HG03575 (cell line): Measurements from ENCODE around the gene ZNF497.

ENCODE experiments used
- ATAC-seq: cut with Tn5 transposase; IDR thresholded peaks from one replicate; pipeline ENCODE4 v1.9.1; 2021; ENCODE audit not compliant: unreplicated experiment, insufficient number of reproducible peaks, low FRiP score; ENCODE audit errors: extremely low read depth

ZNF497 gene

DNA sequence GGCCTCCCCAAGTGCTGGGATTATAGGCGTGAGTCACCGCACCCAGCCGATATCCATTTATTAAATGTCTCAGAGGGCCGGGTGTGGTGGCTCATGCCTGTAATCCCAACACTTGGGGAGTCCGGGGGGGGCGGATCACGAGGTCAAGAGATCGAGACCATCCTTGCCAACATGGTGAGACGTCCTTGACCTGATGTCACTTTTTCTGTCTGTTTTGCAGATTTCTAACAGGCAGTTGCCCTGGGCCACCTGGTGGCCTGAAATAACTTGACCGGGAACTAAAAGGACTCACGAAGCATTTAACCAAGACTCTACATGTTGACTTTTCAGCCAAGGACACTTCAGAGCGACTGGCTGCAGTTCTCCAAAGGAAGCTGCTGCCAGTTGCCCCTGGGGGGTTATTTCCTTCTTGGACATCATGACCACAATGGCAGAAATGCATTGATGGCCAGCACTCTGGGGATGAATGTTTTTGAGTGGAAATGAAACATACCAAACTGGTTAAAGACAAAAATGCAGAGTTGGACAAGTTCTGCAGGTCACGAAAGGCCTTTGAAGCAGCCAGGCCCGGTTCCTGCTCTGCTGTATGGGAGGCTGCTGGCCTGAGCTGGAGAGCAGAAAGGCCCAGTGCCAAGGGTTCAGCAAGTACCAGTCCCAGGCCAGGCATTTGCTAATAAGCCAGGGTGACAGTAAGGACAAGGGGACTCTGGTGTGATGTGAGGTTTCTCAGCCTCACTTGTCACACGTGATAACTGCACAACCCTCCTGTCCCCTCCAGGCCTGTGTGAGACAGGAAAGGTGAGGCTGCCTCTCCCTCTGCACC is 10.0 kb upstream of the ZNF497 start:
- no peak for ATAC-seq

DNA sequence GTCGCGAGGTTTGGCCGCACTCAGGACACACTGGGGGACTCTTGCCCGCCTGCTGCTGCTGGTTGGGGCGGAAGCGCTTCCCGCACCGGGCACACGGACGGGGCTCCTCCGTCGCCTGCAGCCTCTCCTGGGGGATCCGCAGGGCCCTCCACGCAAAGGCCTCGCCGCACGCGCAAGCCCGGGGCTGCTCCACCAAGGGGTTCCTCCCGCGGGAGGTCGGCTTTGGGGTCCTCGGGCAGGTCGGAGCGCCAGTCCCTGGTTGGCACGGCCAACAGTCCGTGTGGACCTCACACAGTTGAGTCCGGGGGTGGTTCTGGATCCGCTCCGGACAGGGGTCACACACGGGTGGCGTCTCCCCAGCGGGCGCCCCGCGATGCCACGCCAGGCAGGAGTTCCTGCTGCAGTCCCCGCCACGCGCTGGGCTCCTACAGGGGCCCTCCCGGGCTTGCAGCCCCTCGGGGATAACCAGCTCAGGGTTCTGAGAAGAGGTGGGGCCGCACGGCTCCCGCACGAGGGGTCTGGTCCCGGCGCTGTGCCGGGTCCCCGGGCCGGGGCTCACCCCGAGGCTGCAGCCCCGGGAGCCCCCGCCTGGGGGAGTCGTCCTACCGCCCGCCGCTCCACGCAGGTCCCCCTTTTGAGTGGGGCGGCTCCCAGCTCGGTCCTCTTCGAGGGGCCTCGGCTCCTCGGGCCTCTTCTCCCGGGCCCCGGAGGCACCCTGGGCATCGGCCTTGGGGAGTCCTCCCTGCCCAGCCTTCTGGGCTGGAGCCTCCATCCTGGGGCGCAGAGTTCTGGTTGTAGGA is 6.2 kb upstream of the ZNF497 start:
- ATAC-seq = no peak

DNA sequence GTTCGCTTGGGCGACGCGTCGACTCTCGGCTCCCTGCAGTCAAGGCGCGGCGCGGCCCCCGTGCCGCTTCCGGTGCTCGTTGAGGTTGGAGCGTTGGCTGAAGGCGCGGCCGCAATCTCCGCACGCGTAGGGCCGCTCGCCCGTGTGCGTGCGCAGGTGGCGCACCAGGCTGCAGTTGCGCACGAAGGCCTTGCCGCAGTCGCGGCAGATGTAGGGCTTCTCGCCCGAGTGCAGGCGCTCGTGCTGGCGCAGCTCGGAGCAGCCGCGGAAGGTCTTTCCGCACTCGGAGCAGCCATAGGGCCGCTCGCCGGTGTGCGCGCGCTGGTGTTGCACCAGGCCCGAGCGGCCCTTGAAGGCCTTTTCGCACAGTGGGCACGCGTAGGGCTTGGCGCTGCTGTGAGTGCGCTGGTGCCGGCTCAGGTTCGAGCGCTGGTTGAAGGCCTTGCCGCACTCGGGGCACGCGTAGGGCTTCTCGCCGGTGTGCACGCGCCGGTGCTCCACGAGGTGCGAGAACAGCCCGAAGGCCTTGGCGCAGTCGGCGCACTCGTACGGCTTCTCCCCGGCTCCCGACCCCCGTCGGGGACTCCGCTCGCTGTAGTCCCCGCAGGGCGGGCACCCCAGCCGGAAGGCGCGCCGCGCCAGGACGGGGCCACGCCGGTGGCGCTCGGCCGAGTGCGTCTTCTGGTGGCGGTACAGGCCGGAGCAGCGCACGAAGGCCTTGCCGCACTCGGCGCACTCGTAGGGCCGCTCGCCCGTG is 5.3 kb upstream of the ZNF497 start:
- ATAC-seq = no peak

DNA sequence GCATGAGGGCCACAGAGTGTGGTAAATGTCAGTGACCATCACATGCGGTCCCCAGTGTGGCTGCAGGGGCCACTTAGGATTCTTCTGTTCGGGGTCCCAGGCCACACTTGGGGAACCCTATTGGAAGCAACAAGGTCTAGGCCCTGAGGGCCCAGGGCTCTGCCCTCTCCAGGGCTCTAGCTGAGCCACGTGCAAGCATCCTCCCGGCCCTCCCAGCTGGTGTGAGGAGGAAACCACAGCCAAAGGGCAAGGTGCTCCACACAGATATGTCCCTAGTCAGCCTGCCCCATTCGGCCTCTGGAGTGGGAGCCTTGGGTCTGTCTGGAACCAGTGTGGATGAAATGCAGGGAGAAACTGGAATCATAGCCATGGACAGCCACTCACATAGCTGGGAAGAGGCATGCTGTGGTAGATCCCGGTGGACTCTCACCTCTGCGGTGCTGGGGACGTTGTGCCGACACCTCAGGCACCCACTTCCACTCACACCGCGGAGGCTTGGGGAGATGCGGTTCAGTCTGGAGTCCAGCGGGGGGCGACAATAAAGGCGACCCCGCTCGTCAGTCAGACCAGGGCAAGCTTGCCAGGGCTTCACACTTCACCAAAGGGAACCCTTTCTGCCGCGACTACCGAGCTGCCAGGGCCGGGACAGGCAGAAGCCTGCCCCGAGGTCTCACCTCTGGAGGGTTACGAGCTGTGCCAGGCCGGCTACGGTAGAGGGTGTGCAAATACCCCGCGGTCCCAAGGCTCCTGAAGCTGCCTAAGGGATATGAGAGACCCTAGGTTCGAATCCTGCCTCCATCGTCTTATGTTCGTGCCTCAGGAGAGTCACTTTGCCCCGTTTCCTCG is 4.3 kb upstream of the ZNF497 start:
- no peak for ATAC-seq

DNA sequence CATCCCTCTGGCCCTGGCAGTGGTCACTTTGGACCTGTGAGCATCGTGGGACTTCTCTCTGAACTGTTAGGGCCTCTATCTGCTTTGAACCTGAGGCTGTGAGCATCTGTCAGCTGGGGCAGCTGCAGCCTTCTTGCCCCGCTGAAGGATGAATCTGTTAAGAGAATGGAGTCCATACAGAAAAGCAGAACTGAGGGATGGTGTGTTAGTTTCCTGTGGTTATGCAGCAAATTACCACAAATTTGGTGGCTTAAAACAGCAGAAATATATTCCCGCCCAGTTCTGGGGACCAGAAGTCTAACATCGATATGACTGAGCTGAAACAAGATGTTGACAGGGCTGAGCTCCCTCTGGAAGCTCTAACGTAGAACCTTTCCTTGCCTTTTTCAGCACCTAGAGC is 1.6 kb upstream of the ZNF497 start:
- no peak for ATAC-seq

DNA sequence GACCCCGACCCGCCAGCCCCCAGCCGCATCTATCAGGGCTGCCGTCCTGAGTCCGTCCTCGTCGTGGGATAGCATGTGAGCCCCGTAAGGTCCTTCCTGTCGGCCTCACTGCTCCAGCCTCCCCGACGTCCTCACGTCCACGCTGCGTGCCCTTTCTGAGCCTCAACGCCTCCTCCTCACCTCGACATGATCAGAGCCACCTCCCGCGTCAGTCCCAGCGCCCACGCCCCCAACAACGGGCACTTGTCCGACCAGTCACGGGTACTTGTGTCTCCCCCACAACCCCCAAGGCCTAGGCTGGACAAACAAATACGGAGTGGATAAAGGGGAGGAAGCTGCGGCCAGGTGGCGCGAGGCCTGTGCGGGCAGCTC is 665 bp downstream of the ZNF497 start:
- ATAC-seq = no peak

DNA sequence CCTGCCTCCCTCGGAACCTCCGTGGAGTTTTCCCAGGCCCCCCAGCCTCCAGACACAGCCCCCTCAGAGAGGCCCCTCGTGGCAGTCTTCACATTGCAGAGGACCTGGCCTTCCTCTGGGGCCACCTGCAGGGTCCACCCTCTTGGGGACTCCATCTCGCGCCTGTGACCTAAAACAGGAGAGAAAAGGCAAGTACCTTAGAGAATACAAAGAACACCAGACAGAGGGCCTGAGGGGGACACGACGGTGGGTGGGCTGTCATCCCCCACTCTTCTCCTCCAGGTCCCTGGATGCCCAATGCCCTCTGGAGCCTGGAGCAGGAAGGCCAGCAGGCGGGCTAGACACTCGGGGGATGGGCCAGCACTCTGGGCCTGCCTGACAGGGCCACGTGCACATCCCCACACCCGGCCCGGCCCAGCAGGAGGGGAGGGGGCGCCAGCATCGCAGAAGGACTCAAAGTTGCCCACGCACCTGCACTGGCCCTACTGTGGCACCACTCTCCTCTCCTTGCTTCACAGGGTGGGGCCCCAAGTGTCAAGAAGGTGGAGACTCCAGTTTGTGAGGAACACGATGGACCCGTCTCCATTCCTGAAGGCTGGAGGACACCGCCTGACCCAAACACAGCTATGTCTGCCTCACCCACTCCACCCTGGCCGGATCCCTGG is 4.9 kb downstream of the ZNF497 start:
- no peak for ATAC-seq

DNA sequence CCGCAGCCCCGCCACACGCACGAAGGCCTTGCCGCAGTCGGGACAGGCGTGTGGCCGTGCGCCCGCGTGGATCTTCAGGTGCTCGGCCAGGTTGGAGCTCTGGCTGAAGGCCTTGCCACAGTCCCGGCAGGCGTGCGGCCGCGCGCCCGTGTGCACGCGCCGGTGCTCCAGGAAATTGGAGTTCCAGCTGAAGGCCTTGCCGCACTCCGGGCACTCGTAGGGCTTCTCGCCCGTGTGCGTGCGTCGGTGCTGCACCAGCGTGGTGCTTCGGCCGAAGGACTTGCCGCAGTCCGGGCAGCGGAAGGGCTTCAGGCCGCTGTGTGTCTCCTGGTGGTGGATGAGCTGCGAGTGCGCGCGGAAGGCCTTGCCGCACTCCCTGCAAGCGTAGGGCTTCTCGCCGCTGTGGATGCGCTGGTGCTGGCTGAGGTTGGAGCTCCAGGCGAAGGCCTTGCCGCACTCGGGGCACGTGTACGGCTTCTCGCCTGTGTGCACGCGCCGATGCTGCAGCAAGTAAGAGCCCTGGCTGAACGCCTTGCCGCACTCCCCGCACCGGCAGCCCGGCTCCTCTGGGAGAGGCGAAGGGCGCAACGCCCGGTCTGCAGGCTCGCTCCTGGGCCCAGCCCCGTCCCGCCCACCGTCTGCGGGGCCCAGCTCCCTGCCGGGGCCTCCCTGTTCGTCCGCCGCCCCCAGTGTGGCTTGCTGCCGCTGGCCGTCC is 5.6 kb downstream of the ZNF497 start:
- ATAC-seq = no peak

DNA sequence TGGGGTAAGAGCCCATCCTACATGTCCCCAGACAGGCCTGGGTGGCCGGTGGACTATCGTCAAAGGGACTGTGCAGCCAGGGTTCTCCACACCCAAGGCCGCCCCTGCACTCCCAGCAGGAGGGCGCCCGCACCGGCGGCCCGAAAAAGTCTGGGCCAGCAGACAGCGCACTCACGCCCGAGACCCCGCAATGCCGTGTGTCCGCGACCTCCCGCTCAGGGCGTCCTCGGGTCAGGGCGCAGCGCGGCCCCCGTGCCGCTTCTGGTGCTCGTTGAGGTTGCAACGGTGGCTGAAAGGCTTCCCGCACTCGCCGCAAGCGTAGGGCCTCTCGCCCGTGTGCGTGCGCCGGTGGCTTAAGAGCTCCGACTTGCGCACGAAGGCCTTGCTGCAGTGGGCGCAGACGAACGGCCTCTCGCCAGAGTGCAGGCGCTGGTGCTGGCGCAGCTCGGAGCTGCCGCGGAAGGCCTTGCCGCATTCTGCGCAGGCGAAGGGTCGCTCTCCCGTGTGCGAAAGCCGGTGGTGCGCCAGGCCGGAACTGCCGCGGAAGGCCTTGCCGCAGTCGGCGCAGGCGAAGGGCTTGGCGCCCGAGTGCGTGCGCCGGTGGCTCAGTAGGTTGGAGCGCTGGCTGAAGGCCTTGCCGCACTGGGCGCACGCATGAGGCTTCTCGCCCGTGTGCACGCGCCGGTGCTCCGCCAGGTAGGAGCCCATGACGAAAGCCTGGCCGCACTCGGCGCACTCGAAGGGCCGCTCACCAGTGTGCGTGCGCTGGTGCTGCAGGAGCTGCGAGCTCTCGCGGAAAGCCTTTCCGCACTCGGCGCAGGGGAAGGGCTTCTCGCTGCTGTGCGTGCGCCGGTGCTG is 6.4 kb downstream of the ZNF497 start:
- ATAC-seq = no peak

DNA sequence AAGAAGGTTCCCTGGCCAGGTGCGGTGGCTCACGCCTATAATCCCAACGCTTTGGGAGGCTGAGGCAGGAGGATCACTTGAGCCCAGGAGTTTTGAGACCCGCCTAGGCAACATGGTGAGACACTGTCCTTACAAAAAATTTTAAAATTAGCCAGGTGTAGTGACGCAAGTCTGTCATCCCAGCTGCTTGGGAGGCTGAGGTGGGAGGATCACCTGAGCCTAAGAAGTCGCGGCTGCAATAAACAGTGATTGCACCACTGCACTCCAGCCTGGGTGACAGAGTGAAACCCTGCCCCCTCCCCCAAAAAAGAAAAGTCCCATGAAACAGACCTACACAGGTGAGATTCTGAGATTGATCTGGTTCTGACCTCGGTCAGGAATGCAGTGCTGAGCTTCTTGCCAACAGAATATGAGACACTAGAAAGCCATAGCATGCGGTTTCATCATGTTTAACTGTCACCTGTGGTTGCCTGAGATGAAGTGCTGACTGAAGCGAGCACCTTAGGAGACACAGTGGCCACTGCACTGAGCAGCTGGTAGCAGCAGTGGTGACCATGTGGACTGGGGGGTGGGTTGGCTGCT is 7.2 kb downstream of the ZNF497 start:
- no peak for ATAC-seq

DNA sequence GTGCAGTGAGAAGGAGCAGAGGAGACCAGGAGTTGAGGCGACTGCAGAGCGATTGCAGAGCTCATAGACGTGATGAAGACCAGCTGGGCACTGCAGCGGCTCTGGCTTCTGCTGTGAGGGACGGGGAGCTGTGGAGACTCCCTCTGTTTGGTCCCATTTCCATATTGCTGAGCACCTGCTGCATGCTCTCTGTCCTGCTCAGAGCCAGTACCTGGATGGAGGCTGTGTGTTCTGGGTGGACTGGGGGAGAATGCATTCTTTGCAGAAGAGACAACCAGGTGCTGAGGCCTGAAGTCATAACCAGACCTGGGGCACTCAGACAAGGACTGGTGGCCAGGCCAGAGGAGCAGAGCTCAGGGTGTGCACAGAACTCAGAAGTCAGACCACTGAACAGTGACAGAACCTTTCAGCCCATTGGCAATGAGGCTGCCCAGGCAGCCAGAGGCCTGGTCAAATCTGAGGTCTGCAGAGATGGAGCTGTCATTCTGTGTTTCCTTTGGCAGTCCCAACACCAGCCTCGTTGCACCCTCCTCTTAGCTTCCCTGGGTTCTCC is 8.0 kb downstream of the ZNF497 start:
- ATAC-seq = no peak

DNA sequence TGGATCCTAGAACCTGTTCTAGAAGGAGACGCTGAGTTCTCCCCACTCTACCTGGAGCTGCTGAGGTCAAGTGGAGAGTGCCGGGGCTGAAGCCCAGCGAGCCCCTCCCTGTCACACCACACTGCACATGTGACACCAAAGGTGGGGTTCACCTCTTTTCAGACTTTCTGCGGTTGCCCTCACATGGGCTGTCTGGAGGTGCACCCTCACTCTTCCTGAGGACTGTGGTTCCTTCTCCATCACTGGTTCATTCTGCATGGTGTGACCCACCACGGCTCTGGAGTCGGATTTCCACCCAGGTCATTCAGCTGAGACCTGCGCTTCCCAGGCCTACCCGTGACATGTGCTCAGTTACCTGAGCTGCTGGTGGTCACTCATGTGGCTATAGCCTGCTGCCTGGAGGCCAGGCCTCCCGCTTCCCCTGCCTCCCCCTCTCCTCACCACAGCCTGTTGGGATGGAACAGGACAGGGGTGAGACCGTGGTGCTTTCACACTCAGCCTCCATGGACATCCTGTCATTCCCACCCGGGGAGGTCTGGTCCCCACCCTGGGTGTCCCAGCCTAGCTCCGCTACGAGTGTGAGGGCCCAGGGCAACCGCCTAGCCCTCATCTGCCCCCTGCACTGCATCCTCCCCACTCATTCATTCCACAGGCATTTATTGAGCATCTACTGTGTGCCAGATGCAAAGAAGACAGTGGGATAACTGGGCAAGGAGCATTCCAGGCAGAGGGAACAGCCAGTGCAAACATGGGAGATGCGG is 8.7 kb downstream of the ZNF497 start:
- ATAC-seq = no peak

DNA sequence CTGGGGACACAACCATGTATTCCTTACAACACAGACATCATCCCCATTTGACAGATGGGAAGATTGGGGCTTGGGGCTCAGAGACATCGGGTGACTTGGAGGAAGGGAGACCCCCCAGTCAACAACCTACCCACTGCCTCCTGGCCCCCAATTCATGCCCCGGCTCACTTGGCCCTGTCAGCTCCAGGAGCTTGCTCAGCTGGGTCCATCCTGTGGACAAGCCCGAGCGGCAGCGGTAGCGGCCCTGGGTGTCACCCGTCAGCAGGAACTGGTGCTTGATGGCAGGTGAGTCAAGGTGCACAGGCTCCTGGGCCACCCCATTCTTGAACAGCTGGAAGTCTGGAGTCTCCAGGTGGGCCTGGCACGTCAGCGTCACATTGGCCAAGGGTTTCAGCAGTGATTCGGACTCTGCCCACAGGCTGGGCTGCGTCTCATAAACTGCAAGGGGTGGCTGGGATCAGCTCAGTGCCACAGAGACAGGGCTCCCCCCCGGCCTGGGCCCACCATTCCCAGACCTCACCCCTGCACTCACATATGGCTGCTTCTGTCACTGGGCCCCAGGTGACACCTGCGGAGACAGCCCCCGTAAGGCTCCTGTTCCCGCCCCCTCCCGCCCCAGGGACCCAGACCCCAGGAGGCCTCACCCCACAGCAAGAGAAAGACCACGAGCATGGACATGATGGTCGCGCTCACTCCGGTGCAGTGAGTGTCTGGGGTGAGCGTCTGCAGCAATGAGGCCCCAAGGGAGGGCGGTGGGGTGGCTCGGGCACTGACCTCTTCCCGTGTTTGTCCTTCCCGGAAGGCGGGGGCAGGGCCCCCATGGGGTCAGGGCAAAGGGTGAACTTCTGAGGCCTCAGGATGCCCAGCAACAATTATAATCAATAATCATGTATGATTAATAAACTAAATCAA is 9.5 kb downstream of the ZNF497 start, which contains the start of gene A1BG:
TSS of gene A1BG (minus strand) at position 733 of the 912 bp plus-strand sequence. CDS start at position 678, 55 bp downstream.
- ATAC-seq = no peak

DNA sequence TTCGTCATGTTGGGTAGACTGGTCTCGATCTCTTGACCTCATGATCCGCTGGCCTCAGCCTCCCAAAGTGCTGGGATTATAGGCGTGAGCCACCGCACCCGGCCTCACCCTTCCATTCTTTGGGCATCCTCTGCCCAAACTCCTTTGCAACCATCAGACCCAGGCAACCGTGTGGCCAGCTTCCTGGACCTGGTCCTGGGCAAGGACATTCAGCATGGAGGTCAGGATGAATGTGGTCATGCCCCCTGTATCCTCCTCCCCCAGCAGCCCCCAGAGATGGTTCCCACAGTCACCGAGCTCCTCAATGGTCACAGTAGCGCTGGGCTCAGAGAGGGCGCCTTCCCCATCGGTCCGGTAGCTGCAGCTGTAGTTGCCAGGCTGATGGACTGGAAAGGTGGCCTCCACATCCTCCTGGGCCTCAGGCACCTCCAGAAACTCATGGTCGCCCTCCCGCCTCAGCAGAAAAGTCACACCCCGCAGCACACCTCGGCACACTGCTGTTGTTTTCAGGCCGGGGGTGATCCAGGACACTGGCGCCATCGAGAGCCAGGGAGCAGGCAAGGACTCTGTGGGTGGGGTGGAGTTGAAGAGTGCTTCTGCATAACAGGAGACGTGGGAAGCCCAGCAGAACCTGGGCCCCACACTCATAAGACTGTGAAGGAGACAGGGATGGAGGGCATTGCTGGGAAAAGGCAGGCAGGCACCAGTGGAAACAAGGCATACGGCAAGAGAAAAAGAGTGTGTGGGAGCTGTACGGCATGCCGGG is 10.4 kb downstream of the ZNF497 start:
- ATAC-seq = no peak
